ENCODE measurements around the gene CDKN1C.

GRCh38 chr11:2859699-2860037 lies 25.9 kb downstream of the CDKN1C start:
- no peak for TF ChIP-seq CTCF (IDR thresholded peaks at IDR 0.05; ENCODE audit: poor library complexity)
- TF ChIP-seq EZH2phosphoT487 (IDR thresholded peaks at IDR 0.05; ENCODE audit: low read depth, severe bottlenecking, unreplicated experiment) = no peak
- TF ChIP-seq EZH2 (IDR thresholded peaks at IDR 0.05; ENCODE audit: borderline replicate concordance) = no peak

Data from hepatocyte (in vitro differentiated cells).